Neural cell (in vitro differentiated cells): ENCODE results near the gene C4BPA.

Experiments
- EP300 ChIP-seq: fragments of 450-650 bp; conservative IDR thresholded peaks from 2 replicates; pipeline ENCODE4 v1.6.1; 2014; ENCODE audit warnings: antibody characterized with exemption, mild to moderate bottlenecking, moderate library complexity; ENCODE audit not compliant: poor library complexity, severe bottlenecking
- TF ChIP-seq, protein P1 (sequence below): fragments of 450-650 bp; IDR thresholded peaks from 2 replicates; pipeline ENCODE4 v1.5.1; 2014; ENCODE audit warnings: antibody characterized with exemption, mild to moderate bottlenecking, moderate library complexity; ENCODE audit not compliant: poor library complexity, severe bottlenecking

DNA sequence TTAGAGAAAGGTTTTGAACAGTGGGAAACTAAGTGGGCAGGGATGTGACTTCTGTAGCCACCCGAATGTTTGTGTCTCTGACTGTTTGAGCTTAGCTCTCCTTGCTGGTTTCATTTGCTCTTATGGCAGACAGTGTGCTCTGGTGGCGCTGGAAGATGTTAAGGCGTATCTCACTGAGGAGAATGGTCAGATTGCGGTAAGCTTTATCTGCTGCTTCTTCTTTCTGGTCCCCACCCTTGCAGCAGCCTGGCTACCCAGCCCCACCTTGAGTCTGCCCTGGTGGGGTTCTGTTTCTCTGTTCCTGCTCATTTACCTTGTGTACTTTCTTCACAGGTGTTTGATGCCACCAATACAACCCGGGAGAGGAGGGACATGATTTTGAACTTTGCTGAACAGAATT is 41.0 kb upstream of the C4BPA start:
- TF ChIP-seq, protein P1, sequence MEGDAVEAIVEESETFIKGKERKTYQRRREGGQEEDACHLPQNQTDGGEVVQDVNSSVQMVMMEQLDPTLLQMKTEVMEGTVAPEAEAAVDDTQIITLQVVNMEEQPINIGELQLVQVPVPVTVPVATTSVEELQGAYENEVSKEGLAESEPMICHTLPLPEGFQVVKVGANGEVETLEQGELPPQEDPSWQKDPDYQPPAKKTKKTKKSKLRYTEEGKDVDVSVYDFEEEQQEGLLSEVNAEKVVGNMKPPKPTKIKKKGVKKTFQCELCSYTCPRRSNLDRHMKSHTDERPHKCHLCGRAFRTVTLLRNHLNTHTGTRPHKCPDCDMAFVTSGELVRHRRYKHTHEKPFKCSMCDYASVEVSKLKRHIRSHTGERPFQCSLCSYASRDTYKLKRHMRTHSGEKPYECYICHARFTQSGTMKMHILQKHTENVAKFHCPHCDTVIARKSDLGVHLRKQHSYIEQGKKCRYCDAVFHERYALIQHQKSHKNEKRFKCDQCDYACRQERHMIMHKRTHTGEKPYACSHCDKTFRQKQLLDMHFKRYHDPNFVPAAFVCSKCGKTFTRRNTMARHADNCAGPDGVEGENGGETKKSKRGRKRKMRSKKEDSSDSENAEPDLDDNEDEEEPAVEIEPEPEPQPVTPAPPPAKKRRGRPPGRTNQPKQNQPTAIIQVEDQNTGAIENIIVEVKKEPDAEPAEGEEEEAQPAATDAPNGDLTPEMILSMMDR = no peak
- no peak for TF ChIP-seq EP300
